Measurements from ENCODE around the gene FSHR. TPM values are rescaled to one million over a fixed set of nuclear protein-coding genes. Genes with fewer than 3 reads are reported as not detected.

Gene FSHR, protein sequence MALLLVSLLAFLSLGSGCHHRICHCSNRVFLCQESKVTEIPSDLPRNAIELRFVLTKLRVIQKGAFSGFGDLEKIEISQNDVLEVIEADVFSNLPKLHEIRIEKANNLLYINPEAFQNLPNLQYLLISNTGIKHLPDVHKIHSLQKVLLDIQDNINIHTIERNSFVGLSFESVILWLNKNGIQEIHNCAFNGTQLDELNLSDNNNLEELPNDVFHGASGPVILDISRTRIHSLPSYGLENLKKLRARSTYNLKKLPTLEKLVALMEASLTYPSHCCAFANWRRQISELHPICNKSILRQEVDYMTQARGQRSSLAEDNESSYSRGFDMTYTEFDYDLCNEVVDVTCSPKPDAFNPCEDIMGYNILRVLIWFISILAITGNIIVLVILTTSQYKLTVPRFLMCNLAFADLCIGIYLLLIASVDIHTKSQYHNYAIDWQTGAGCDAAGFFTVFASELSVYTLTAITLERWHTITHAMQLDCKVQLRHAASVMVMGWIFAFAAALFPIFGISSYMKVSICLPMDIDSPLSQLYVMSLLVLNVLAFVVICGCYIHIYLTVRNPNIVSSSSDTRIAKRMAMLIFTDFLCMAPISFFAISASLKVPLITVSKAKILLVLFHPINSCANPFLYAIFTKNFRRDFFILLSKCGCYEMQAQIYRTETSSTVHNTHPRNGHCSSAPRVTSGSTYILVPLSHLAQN
- polyA plus RNA-seq (2012; ENCODE audit: insufficient read depth, insufficient read length, low read depth) = not detected

DNA sequence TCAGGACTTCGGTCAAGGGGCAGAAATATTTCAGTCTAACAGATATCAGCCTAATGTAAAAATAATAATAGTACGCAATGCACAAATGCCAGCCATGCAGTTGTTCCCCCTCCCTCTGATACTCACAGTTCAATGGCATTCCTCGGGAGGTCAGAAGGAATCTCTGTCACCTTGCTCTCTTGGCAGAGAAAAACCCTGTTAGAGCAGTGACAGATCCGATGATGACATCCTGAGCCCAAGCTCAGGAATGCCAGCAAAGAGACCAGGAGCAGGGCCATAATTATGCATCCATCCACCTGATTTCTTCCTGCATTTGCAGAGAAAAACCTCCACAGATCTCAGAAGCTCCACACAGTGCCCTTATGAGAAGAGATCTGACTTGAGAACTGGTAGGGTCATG is at the start of gene FSHR:
Gene FSHR, minus strand, starts transcription at position 376 of the 400 bp plus-strand sequence. Its CDS starts 98 bp downstream, at position 278.
- no peak for DNase-seq
- Histone ChIP-seq H3K36me3 (no peaks in the 10 kb centered on the region), H3K9me3 (no peaks in the 10 kb centered on the region), H3K27me3 (no peaks in the 10 kb centered on the region), H3K4me3 (ENCODE audit: low read depth, low read length) (no peak within 1 kb of the TSS), H3K4me1 (no peaks in the 10 kb centered on the region)
- TF ChIP-seq, protein P1, sequence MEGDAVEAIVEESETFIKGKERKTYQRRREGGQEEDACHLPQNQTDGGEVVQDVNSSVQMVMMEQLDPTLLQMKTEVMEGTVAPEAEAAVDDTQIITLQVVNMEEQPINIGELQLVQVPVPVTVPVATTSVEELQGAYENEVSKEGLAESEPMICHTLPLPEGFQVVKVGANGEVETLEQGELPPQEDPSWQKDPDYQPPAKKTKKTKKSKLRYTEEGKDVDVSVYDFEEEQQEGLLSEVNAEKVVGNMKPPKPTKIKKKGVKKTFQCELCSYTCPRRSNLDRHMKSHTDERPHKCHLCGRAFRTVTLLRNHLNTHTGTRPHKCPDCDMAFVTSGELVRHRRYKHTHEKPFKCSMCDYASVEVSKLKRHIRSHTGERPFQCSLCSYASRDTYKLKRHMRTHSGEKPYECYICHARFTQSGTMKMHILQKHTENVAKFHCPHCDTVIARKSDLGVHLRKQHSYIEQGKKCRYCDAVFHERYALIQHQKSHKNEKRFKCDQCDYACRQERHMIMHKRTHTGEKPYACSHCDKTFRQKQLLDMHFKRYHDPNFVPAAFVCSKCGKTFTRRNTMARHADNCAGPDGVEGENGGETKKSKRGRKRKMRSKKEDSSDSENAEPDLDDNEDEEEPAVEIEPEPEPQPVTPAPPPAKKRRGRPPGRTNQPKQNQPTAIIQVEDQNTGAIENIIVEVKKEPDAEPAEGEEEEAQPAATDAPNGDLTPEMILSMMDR (IDR thresholded peaks at IDR 0.05; ENCODE audit: low read depth, low read length) = no peak

DNA sequence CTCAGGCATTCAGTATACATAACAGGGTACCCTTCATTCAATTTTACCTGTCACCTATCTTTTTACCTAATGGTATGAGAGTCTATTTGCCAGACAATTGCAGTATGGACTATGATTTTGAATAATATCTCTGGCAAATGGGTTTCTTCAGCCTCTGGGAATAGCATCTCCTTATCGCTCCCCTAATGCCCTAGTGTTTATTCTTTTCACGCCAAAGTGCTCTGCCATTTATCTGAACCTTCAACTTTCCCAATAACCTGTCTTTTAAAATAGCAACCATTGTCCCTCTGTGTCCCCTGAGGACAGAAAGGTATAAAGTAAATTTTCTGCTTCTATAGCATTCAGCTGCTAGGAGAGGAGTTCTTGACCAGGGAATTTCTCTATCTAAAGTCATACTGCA is 45.0 kb upstream of the FSHR start:
- TF ChIP-seq, protein P1 (IDR thresholded peaks at IDR 0.05; ENCODE audit: low read depth, low read length) = no peak
- Histone ChIP-seq H3K9me3 (no peaks in the 10 kb centered on the region), H3K4me1 (no peaks in the 10 kb centered on the region), H3K36me3 (no peaks in the 10 kb centered on the region), H3K4me3 (ENCODE audit: low read depth, low read length) (no peak overlapping the region), H3K27me3 (no peaks in the 10 kb centered on the region)
- no peak for DNase-seq

DNA sequence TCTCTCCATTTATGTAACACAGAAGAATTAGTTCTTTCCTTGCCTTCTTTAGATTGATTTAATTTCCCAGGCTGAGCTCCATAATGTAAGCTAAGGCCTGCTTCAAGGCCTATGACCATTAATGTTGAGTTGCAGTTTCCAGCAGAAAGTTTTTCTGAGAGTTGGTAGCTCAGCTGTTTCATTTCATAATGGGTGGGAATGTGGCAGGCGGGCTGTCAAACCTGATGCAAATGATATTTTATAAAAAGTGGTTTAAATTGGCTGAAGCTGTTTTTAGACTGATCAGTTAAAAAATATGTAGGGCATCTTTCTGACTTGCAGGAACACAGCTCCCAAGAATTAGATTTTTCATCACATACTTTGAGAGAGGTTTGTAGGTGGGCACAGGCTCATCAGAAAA is 40.4 kb upstream of the FSHR start:
- H3K9me3 ChIP-seq = no peaks in the 10 kb centered on the region
- H3K36me3 ChIP-seq = no peaks in the 10 kb centered on the region
- DNase-seq = no peak
- H3K4me1 ChIP-seq = no peaks in the 10 kb centered on the region
- no peaks in the 10 kb centered on the region for H3K27me3 ChIP-seq
- H3K4me3 ChIP-seq (ENCODE audit: low read depth, low read length) = no peak overlapping the region
- TF ChIP-seq, protein P1 (IDR thresholded peaks at IDR 0.05; ENCODE audit: low read depth, low read length) = no peak

DNA sequence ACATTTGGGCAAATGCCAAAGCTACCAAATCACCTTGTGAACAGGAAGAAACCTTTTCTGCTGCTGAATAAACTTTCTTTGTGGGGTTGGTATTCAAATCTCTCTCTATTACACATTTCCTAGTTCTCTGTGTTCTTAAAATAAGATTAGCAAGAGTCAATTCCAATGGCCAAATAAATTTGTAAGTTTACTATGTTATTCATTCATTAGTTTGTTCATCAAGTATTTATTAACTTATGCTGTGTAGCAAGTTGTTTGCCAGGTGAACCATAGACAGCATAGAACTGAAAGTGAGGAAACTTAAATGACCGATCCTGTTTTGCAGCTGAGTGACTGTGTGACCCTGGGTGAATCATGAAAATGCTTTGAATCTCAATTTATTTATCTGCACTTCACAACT is 37.7 kb upstream of the FSHR start:
- H3K4me3 ChIP-seq (ENCODE audit: low read depth, low read length) = no peak overlapping the region
- H3K4me1 ChIP-seq = no peaks in the 10 kb centered on the region
- H3K27me3 ChIP-seq = no peaks in the 10 kb centered on the region
- no peak for DNase-seq
- H3K9me3 ChIP-seq = no peaks in the 10 kb centered on the region
- TF ChIP-seq, protein P1 (IDR thresholded peaks at IDR 0.05; ENCODE audit: low read depth, low read length) = no peak
- H3K36me3 ChIP-seq = no peaks in the 10 kb centered on the region

DNA sequence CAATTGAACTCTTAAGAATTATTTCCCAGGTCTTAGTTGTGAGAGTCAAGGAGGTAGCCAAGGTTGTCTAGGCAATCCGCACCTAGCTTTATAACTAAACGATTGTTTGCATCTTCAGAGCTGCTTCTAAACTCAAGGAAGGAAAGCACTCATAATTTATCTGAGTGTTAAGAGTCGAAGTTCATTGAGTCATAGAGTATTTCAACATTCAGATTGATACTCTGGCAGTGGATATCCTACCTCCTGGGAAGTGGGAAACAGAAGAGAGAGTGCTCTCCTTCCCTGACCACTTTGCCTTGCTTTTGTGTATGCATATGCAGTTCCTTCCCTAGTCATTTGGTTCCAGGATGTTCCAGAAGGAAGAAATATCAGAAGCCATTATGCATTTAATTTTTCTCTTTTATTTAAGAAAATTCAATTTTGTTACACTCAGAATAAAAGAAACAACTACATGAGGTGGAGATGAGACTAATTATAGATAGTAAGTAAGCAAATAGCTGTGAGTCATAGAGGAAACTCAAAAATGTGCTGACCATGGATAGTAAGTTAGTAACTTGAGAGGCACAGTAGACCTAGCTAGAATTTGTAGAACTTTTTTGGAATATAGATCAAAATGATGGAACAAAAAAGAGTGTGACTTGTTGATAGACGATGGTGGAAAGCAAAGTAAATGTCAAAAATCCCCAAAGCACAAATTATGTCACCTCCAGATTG is 35.4 kb upstream of the FSHR start:
- no peak for DNase-seq
- TF ChIP-seq, protein P1 (IDR thresholded peaks at IDR 0.05; ENCODE audit: low read depth, low read length) = no peak
- no peaks in the 10 kb centered on the region for H3K4me1 ChIP-seq
- no peak overlapping the region for H3K4me3 ChIP-seq (ENCODE audit: low read depth, low read length)
- H3K36me3 ChIP-seq = no peaks in the 10 kb centered on the region
- no peaks in the 10 kb centered on the region for H3K9me3 ChIP-seq
- H3K27me3 ChIP-seq = no peaks in the 10 kb centered on the region
